HCT116 (cell line): ENCODE measurements around the gene EVA1A. TPM values are rescaled to one million over a fixed set of nuclear protein-coding genes. Genes with fewer than 3 reads are reported as not detected.

Experiments
- ATAC-seq: fragments of 200-7000 bp; cut with Tn5 transposase; 2 replicates; pipeline ENCODE4 v1.9.1; 2020; ENCODE audit warnings: mild to moderate bottlenecking, moderate library complexity
- BruUV-seq: library from RNA; stranded (reverse); fragments of 400-500 nt; replicated peaks from 2 replicates; lab custom pipeline; 2021; lab: Mats Ljungman, UMichigan
- CTCF ChIA-PET: fragments of 300-600 bp; sonication (Branson Sonifier 250); formaldehyde crosslinking; loops from one replicate; lab custom pipeline; 2021; ENCODE audit warnings: antibody characterized with exemption; lab: Charles Lee
- POLR2A ChIA-PET: fragments of 300-600, 350-600 bp; sonication (Branson Sonifier 250); formaldehyde crosslinking; loops from one replicate; lab custom pipeline; 2021; ENCODE audit warnings: antibody characterized with exemption; lab: Charles Lee
- RAD21 ChIA-PET, 2 experiments: fragments of 300-600 bp; sonication (Branson Sonifier 250); formaldehyde crosslinking; loops; one replicate each; lab custom pipeline; 2023; ENCODE audit warnings: low total read pairs in 2 of 2; ENCODE audit not compliant: uncharacterized antibody in 2 of 2, unreplicated experiment in 2 of 2, low non-redundant PET in 1 of 2; lab: Charles Lee
- DNase-seq: peaks from one replicate; pipeline ENCODE4 v3.0.0-alpha.2; 2010; ENCODE audit warnings: low read depth, low spot score
- H2AFZ ChIP-seq: fragments of 200-600 bp; shearing (Covaris generic), sonication (generic); 2 replicates; pipeline ENCODE4 v1.6.1; 2017; ENCODE audit warnings: low read depth, mixed run types, mixed read lengths, antibody characterized with exemption, low read length; ENCODE audit not compliant: poor library complexity, severe bottlenecking
- H3K27ac ChIP-seq: 2 replicates; pipeline ENCODE4 v1.5.1; 2012; ENCODE audit warnings: low read depth, low read length
- H3K27me3 ChIP-seq: fragments of 200-600 bp; sonication (generic); 2 replicates; pipeline ENCODE4 v1.6.1; 2016; ENCODE audit warnings: mixed run types, low read length, mixed read lengths; ENCODE audit not compliant: insufficient read depth
- H3K36me3 ChIP-seq, 2 experiments: fragments of 200-500 bp in 1 of 2; fragments of 200-600 bp in 1 of 2; sonication (Bioruptor generic) in 1 of 2; sonication (generic) in 1 of 2; 2 replicates each; pipeline versions ENCODE4 v1.5.1 to v1.6.1; 2014 to 2016; ENCODE audit warnings: low read length in 2 of 2, inconsistent platforms in 1 of 2, mixed read lengths in 1 of 2, mixed run types in 1 of 2; ENCODE audit not compliant: insufficient read depth in 2 of 2, control insufficient read depth in 1 of 2
- H3K4me1 ChIP-seq, 2 experiments: fragments of 200-600 bp in 1 of 2; sonication (generic) in 1 of 2; 2 replicates each; pipeline versions ENCODE4 v1.5.1 to v1.6.1; 2012 to 2017; ENCODE audit warnings: low read length in 2 of 2, inconsistent platforms in 1 of 2, mild to moderate bottlenecking in 1 of 2, mixed read lengths in 1 of 2, mixed run types in 1 of 2, moderate library complexity in 1 of 2; ENCODE audit not compliant: insufficient read depth in 2 of 2, control insufficient read depth in 1 of 2
- H3K4me2 ChIP-seq: fragments of 200-600 bp; sonication (generic); 2 replicates; pipeline ENCODE4 v1.6.1; 2017; ENCODE audit warnings: mixed run types, low read length, mixed read lengths
- H3K4me3 ChIP-seq, 2 experiments: fragments of 200-600 bp in 1 of 2; sonication (generic) in 1 of 2; replicated peaks in 1 of 2; 2 replicates each; pipeline ENCODE4 v1.5.1; 2011 to 2016; ENCODE audit warnings: low read length in 2 of 2, control low read depth in 1 of 2, low read depth in 1 of 2, mild to moderate bottlenecking in 1 of 2, mixed read lengths in 1 of 2, mixed run types in 1 of 2
- H3K79me2 ChIP-seq: fragments of 200-600 bp; sonication (generic); 2 replicates; pipeline ENCODE4 v1.6.1; 2017; ENCODE audit warnings: mild to moderate bottlenecking, mixed run types, low read length, moderate library complexity, mixed read lengths; ENCODE audit not compliant: insufficient read depth
- H3K9ac ChIP-seq: fragments of 200-600 bp; sonication (generic); 2 replicates; pipeline ENCODE4 v1.6.1; 2016; ENCODE audit warnings: low read length, mixed read lengths
- H3K9me2 ChIP-seq: fragments of 200-600 bp; sonication (generic), shearing (Covaris generic); 2 replicates; pipeline ENCODE4 v1.6.1; 2017; ENCODE audit warnings: mixed run types, mild to moderate bottlenecking, moderate library complexity; ENCODE audit not compliant: insufficient read depth
- H3K9me3 ChIP-seq, 2 experiments: fragments of 200-500 bp in 1 of 2; fragments of 200-600 bp in 1 of 2; sonication (Bioruptor generic) in 1 of 2; sonication (generic) in 1 of 2; 2 replicates each; pipeline ENCODE4 v1.6.1; 2014 to 2017; ENCODE audit warnings: low read length in 2 of 2, mixed read lengths in 2 of 2, inconsistent platforms in 1 of 2, low read depth in 1 of 2, mild to moderate bottlenecking in 1 of 2, mixed run types in 1 of 2, moderate library complexity in 1 of 2; ENCODE audit not compliant: control insufficient read depth in 1 of 2, insufficient read depth in 1 of 2
- H4K20me1 ChIP-seq: fragments of 200-600 bp; sonication (generic), shearing (Covaris generic); 2 replicates; pipeline ENCODE4 v1.6.1; 2017; ENCODE audit warnings: mixed run types, mild to moderate bottlenecking, moderate library complexity; ENCODE audit not compliant: insufficient read depth
- CEBPB ChIP-seq: IDR thresholded peaks from 2 replicates; pipeline ENCODE4 v1.6.1; 2012; ENCODE audit warnings: low read depth
- CTCF ChIP-seq, 3 experiments: fragments of 200-600 bp in 1 of 3; sonication (generic) in 1 of 3; IDR thresholded peaks in 2 of 3; conservative IDR thresholded peaks in 1 of 3; 2 replicates each; pipeline ENCODE4 v1.5.1; 2012 to 2017; ENCODE audit warnings: low read depth in 2 of 3, low read length in 2 of 3, antibody characterized with exemption in 1 of 3, borderline replicate concordance in 1 of 3, control low read depth in 1 of 3, mild to moderate bottlenecking in 1 of 3, mixed read lengths in 1 of 3, mixed run types in 1 of 3, moderate library complexity in 1 of 3; ENCODE audit not compliant: insufficient read depth in 1 of 3
- EGR1 ChIP-seq: IDR thresholded peaks from 2 replicates; pipeline ENCODE4 v1.6.1; 2012; ENCODE audit warnings: low read depth
- ELF1 ChIP-seq: IDR thresholded peaks from 2 replicates; pipeline ENCODE4 v1.6.1; 2012; ENCODE audit warnings: low read depth, borderline replicate concordance
- EZH2 ChIP-seq: fragments of 200-600 bp; sonication (generic); IDR thresholded peaks from 2 replicates; pipeline ENCODE4 v1.6.1; 2017; ENCODE audit warnings: antibody characterized with exemption, mixed run types
- FOSL1 ChIP-seq: IDR thresholded peaks from 2 replicates; pipeline ENCODE4 v1.6.1; 2012; ENCODE audit warnings: low read depth
- JUND ChIP-seq: IDR thresholded peaks from 2 replicates; pipeline ENCODE4 v1.6.1; 2012
- RAD21 ChIP-seq: IDR thresholded peaks from 2 replicates; pipeline ENCODE4 v1.6.1; 2012; ENCODE audit warnings: low read depth, mild to moderate bottlenecking
- SP1 ChIP-seq: IDR thresholded peaks from 2 replicates; pipeline ENCODE4 v1.6.1; 2012; ENCODE audit warnings: low read depth
- SRF ChIP-seq: IDR thresholded peaks from 2 replicates; pipeline ENCODE4 v1.6.1; 2012; ENCODE audit warnings: low read depth
- TCF7L2 ChIP-seq: IDR thresholded peaks from 2 replicates; pipeline ENCODE4 v1.7.0; 2011; ENCODE audit warnings: borderline replicate concordance, inconsistent platforms; ENCODE audit not compliant: insufficient read depth, insufficient read length; ENCODE audit errors: extremely low read depth
- YY1 ChIP-seq: IDR thresholded peaks from 2 replicates; pipeline ENCODE4 v1.6.1; 2011; ENCODE audit warnings: low read length, low read depth, moderate library complexity, mild to moderate bottlenecking; ENCODE audit not compliant: insufficient replicate concordance; ENCODE audit errors: extremely low read depth
- ZFX ChIP-seq: fragments of 450-650 bp; IDR thresholded peaks from 2 replicates; pipeline ENCODE4 v1.6.1; 2017
- intact Hi-C: fragments of 100-400 bp; cut with micrococcal nuclease; formaldehyde crosslinking; loops from 2 replicates; pipeline ENCODE4 v1.10.0; 2022
- total RNA-seq: library from RNA; stranded (reverse); gene quantifications from one replicate; pipeline ENCODE4 v1.2.1, GENCODE V29; 2021; ENCODE audit not compliant: unreplicated experiment

Gene EVA1A
- total RNA-seq, 1 experiment from 2014 or later: 2.8 TPM

GRCh38 chr2:75491129-75491753 is 69.5 kb downstream of the EVA1A start:
- no peaks in the 10 kb centered on the region for H3K79me2 ChIP-seq
- peaks cover 13% of the 10 kb centered on the region for H3K27me3 ChIP-seq
- ChIA-PET CTCF (no interaction called here), RAD21 (no interaction called here)
- no peak for ATAC-seq
- H3K4me2 ChIP-seq: no peak overlapping the region
- no peak overlapping the region for H3K27ac ChIP-seq
- no peaks in the 10 kb centered on the region for H3K4me1 ChIP-seq
- no peaks in the 10 kb centered on the region for H4K20me1 ChIP-seq
- no peak overlapping the region for H2AFZ ChIP-seq
- no peak for TF ChIP-seq TCF7L2
- no peak for TF ChIP-seq EGR1
- no peak for TF ChIP-seq ZFX
- no peak for TF ChIP-seq SRF
- TF ChIP-seq, all 23 proteins: peak for 0
- no peak for DNase-seq
- H3K9ac ChIP-seq: no peak overlapping the region
- POLR2A ChIA-PET: no interaction called here
- H3K36me3 ChIP-seq: no peaks in the 10 kb centered on the region
- H3K9me2 ChIP-seq: no peaks in the 10 kb centered on the region
- no TSS peak for BruUV-seq
- no peaks in the 10 kb centered on the region for H3K9me3 ChIP-seq
- H3K4me3 ChIP-seq: no peak overlapping the region
- intact Hi-C loops: no loop called here

DNA sequence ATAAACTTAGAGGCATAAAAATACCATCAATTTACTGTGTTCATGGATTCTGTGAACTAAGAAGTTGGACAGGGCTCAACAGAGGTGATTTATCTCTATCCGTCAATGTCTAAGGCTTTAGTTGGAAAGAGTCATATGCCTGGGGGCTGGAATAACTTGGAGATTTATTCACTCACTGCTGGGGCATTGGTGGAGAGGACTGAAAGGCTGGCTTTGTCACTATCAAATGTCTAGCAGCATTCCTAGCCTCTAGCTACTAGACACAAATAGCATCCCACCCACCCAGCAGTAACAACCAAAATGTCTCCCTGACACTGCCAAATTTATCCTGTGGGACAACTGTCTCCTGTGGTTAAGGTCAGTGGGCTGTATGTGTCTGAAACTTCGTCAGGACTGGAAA is 71.0 kb downstream of the EVA1A start:
- ATAC-seq (no peak), DNase-seq (no peak)
- H3K27ac ChIP-seq: no peak overlapping the region
- POLR2A ChIA-PET: no interaction called here
- no peak overlapping the region for H3K4me2 ChIP-seq
- no peak overlapping the region for H3K9ac ChIP-seq
- no peaks in the 10 kb centered on the region for H4K20me1 ChIP-seq
- H3K36me3 ChIP-seq: no peaks in the 10 kb centered on the region
- RAD21 ChIA-PET: no interaction called here
- H3K4me1 ChIP-seq: no peaks in the 10 kb centered on the region
- H3K9me2 ChIP-seq: no peaks in the 10 kb centered on the region
- CTCF ChIA-PET: no interaction called here
- intact Hi-C loops: no loop called here
- no peaks in the 10 kb centered on the region for H3K79me2 ChIP-seq
- H3K4me3 ChIP-seq: no peak overlapping the region
- no peak overlapping the region for H2AFZ ChIP-seq
- H3K9me3 ChIP-seq: no peaks in the 10 kb centered on the region
- TF ChIP-seq JUND: no peak
- TF ChIP-seq CTCF (IDR thresholded peaks at IDR 0.05 in 2 of 3, conservative IDR thresholded peaks at IDR 0.05 in 1 of 3; ENCODE audit: borderline replicate concordance in 1 of 3, insufficient read depth in 1 of 3, low read depth in 2 of 3, low read length in 2 of 3): no peak
- TF ChIP-seq RAD21: no peak
- TF ChIP-seq EZH2: no peak
- no peak for TF ChIP-seq FOSL1
- TF ChIP-seq SP1: no peak
- no peak for TF ChIP-seq YY1
- TF ChIP-seq SRF: no peak
- no peak for TF ChIP-seq CEBPB
- no peak for TF ChIP-seq ELF1
- no peak for TF ChIP-seq ZFX
- H3K27me3 ChIP-seq: peaks cover 15% of the 10 kb centered on the region
- BruUV-seq: no TSS peak
